WTC11 (cell line): ENCODE results near the gene MX2. TPM values are rescaled to one million over a fixed set of nuclear protein-coding genes. Genes with fewer than 3 reads are reported as not detected.

Source experiments
- ATAC-seq: fragments of 200-7000 bp; cut with Tn5 transposase; 2 replicates; pipeline ENCODE4 v1.10.0; 2021; ENCODE audit warnings: mild to moderate bottlenecking, moderate library complexity
- CTCF ChIA-PET: fragments of 300-600 bp; sonication (Branson Sonifier 250); formaldehyde crosslinking; loops from one replicate; lab custom pipeline; 2021; ENCODE audit warnings: antibody characterized with exemption; lab: Charles Lee
- POLR2A ChIA-PET: fragments of 350-600 bp; sonication (Branson Sonifier 250); formaldehyde crosslinking; loops from one replicate; lab custom pipeline; 2021; ENCODE audit warnings: antibody characterized with exemption; lab: Charles Lee
- DNase-seq: peaks from one replicate; pipeline ENCODE4 v3.0.0; 2021; ENCODE audit warnings: low spot score
- H3K27ac Mint-ChIP-seq: 2 replicates; pipeline ENCODE4 v1.8.0; 2021; ENCODE audit warnings: mixed read lengths
- H3K27me3 Mint-ChIP-seq: 2 replicates; pipeline ENCODE4 v1.8.0; 2021; ENCODE audit warnings: low read depth, mild to moderate bottlenecking, moderate library complexity, mixed read lengths
- H3K36me3 Mint-ChIP-seq: 2 replicates; pipeline ENCODE4 v1.8.0; 2021; ENCODE audit warnings: mixed read lengths
- H3K4me1 Mint-ChIP-seq: 2 replicates; pipeline ENCODE4 v1.8.0; 2022; ENCODE audit warnings: mixed read lengths
- H3K4me3 Mint-ChIP-seq: 2 replicates; pipeline ENCODE4 v1.8.0; 2021; ENCODE audit warnings: mild to moderate bottlenecking, moderate library complexity, mixed read lengths
- H3K9me3 Mint-ChIP-seq: 2 replicates; pipeline ENCODE4 v1.8.0; 2021; ENCODE audit warnings: mixed read lengths
- CBFB ChIP-seq: sonication (generic); formaldehyde crosslinking; IDR thresholded peaks from 2 replicates; pipeline ENCODE4 v1.8.1; 2022; ENCODE audit warnings: mild to moderate bottlenecking, low read depth, missing genetic modification reagents
- EMX1 ChIP-seq: fragments of 250-450 bp; sonication (Bioruptor Pico); IDR thresholded peaks from 2 replicates; pipeline ENCODE4 v1.8.0; 2021; ENCODE audit warnings: mild to moderate bottlenecking
- ESRRA ChIP-seq: sonication (generic); formaldehyde crosslinking; IDR thresholded peaks from 2 replicates; pipeline ENCODE4 v1.8.1; 2022; ENCODE audit warnings: mild to moderate bottlenecking, missing genetic modification reagents, borderline replicate concordance
- FOXJ3 ChIP-seq: sonication (generic); formaldehyde crosslinking; IDR thresholded peaks from 2 replicates; pipeline ENCODE4 v1.9.0; 2021; ENCODE audit warnings: missing genetic modification reagents, mild to moderate bottlenecking, borderline replicate concordance
- IRF2 ChIP-seq: sonication (generic); formaldehyde crosslinking; IDR thresholded peaks from 2 replicates; pipeline ENCODE4 v1.8.0; 2022; ENCODE audit warnings: low read depth, missing genetic modification reagents, borderline replicate concordance
- MXD4 ChIP-seq: fragments of 250-450 bp; sonication (Bioruptor Pico); IDR thresholded peaks from 2 replicates; pipeline ENCODE4 v1.8.0; 2021; ENCODE audit warnings: mild to moderate bottlenecking, moderate library complexity, borderline replicate concordance
- NFE2L1 ChIP-seq: sonication (generic); formaldehyde crosslinking; IDR thresholded peaks from 2 replicates; pipeline ENCODE4 v1.8.1; 2023; ENCODE audit warnings: missing genetic modification reagents
- RORB ChIP-seq: fragments of 250-450 bp; sonication (Bioruptor Pico); IDR thresholded peaks from 2 replicates; pipeline ENCODE4 v1.9.0; 2021; ENCODE audit warnings: mild to moderate bottlenecking
- SMAD3 ChIP-seq: sonication (generic); formaldehyde crosslinking; IDR thresholded peaks from 2 replicates; pipeline ENCODE4 v1.8.0; 2022; ENCODE audit warnings: missing genetic modification reagents, mild to moderate bottlenecking, borderline replicate concordance
- TEAD4 ChIP-seq: sonication (generic); formaldehyde crosslinking; IDR thresholded peaks from 2 replicates; pipeline ENCODE4 v1.8.0; 2022; ENCODE audit warnings: mild to moderate bottlenecking, missing genetic modification reagents
- ZBTB21 ChIP-seq: sonication (generic); formaldehyde crosslinking; IDR thresholded peaks from 2 replicates; pipeline ENCODE4 v1.8.1; 2023; ENCODE audit warnings: mild to moderate bottlenecking, missing genetic modification reagents, borderline replicate concordance
- ZNF138 ChIP-seq: sonication (generic); formaldehyde crosslinking; conservative IDR thresholded peaks from 2 replicates; pipeline ENCODE4 v1.8.1; 2022; ENCODE audit warnings: mild to moderate bottlenecking, moderate library complexity, missing genetic modification reagents
- ZNF263 ChIP-seq: sonication (generic); formaldehyde crosslinking; IDR thresholded peaks from 2 replicates; pipeline ENCODE4 v1.8.1; 2022; ENCODE audit warnings: low read depth, mild to moderate bottlenecking, moderate library complexity, missing genetic modification reagents
- ZNF317 ChIP-seq: sonication (generic); formaldehyde crosslinking; IDR thresholded peaks from 2 replicates; pipeline ENCODE4 v1.8.1; 2023; ENCODE audit warnings: low read depth, mild to moderate bottlenecking, moderate library complexity, missing genetic modification reagents, borderline replicate concordance
- ZNF416 ChIP-seq: fragments of 250-450 bp; sonication (Bioruptor Pico); IDR thresholded peaks from 2 replicates; pipeline ENCODE4 v1.9.0; 2021; ENCODE audit warnings: mild to moderate bottlenecking, inconsistent platforms
- total RNA-seq: library from RNA; stranded (reverse); gene quantifications from 3 replicates; pipeline ENCODE4 v1.2.3, GENCODE V29; 2021
- TF ChIP-seq, protein P1 (sequence below): sonication (generic); formaldehyde crosslinking; IDR thresholded peaks from 2 replicates; pipeline ENCODE4 v1.8.0; 2022; ENCODE audit warnings: mild to moderate bottlenecking, missing genetic modification reagents
- TF ChIP-seq, protein P2 (sequence below): sonication (generic); formaldehyde crosslinking; IDR thresholded peaks from 2 replicates; pipeline ENCODE4 v1.8.1; 2022; ENCODE audit warnings: mild to moderate bottlenecking, moderate library complexity, missing genetic modification reagents
- TF ChIP-seq, protein P3 (sequence below): sonication (generic); formaldehyde crosslinking; IDR thresholded peaks from 2 replicates; pipeline ENCODE4 v1.8.0; 2023; ENCODE audit warnings: mild to moderate bottlenecking, missing genetic modification reagents
- TF ChIP-seq, protein P4 (sequence below): sonication (generic); formaldehyde crosslinking; IDR thresholded peaks from 2 replicates; pipeline ENCODE4 v1.8.1; 2023; ENCODE audit warnings: mild to moderate bottlenecking, missing genetic modification reagents, moderate library complexity
- TF ChIP-seq, protein P5 (sequence below): sonication (generic); formaldehyde crosslinking; IDR thresholded peaks from 2 replicates; pipeline ENCODE4 v1.8.0; 2023; ENCODE audit warnings: missing genetic modification reagents, mild to moderate bottlenecking, borderline replicate concordance

The MX2 gene
- total RNA-seq, 1 experiment from 2014 or later = 2.6 TPM

DNA sequence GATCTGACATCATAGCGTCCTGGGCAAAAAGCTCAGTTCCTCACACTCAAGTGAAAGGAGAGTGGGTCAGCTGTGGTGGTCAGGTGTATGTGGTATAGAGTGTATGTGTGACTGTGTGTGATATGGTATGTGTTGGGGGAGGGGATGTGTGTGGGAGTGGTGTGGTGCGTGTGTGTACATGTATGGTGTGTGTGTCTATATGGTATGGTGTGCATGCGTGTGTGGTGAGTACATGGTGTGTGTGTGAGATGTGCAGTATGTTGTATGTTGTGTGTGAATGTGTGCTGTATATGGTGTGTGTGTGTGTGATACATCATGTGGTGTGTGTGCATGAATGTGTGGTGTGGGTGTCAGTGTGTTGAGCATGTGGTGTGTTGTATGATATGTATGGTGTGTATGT lies 24.3 kb upstream of the MX2 start:
- TF ChIP-seq SMAD3 (CRISPR knock-in tag) (no peak), ZNF263 (CRISPR knock-in tag) (no peak), IRF2 (CRISPR knock-in tag) (no peak), TEAD4 (CRISPR knock-in tag) (no peak)
- TF ChIP-seq, protein P1, sequence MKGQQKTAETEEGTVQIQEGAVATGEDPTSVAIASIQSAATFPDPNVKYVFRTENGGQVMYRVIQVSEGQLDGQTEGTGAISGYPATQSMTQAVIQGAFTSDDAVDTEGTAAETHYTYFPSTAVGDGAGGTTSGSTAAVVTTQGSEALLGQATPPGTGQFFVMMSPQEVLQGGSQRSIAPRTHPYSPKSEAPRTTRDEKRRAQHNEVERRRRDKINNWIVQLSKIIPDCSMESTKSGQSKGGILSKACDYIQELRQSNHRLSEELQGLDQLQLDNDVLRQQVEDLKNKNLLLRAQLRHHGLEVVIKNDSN (CRISPR knock-in tag) = no peak
- ChIA-PET POLR2A (no interaction called here), CTCF (no interaction called here)
- DNase-seq (no peak), ATAC-seq (no peak)
- H3K27ac Mint-ChIP-seq = no peak overlapping the region
- H3K27me3 Mint-ChIP-seq = peaks cover 3% of the 10 kb centered on the region; the same call in 1 of the 2 replicates
- H3K9me3 Mint-ChIP-seq = peaks cover 57% of the 10 kb centered on the region
- peaks cover 37% of the 10 kb centered on the region for H3K36me3 Mint-ChIP-seq
- H3K4me1 Mint-ChIP-seq = peaks cover 4% of the 10 kb centered on the region; the same call in 1 of the 2 replicates
- no peak overlapping the region for H3K4me3 Mint-ChIP-seq

DNA sequence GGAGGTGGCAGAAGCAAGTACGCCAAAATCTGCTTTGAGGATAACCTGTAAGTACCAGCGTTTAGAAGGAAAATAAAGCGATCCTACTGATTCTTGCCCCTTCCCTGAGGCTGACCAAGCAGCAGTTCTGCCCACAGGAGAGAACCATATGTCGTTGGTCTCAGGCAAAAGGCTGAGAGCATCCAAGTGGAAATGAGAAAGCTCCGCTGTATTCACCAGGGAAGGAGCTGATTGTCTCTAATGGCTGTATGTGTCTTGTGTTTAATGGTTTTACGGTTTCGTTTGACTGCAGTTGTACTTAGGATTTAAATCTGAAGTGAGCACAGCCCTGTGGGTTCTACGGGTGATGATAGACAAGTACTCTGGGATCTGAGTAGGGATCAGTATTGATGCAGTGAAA lies 23.4 kb upstream of the MX2 start:
- Mint-ChIP-seq H3K27ac (no peak overlapping the region), H3K4me3 (no peak overlapping the region), H3K4me1 (peaks cover 4% of the 10 kb centered on the region; the same call in 1 of the 2 replicates), H3K36me3 (peaks cover 32% of the 10 kb centered on the region), H3K27me3 (peaks cover 3% of the 10 kb centered on the region; the same call in 1 of the 2 replicates), H3K9me3 (peaks cover 57% of the 10 kb centered on the region)
- ATAC-seq (no peak), DNase-seq (no peak)
- TF ChIP-seq ZNF138 (CRISPR knock-in tag) (no peak), CBFB (CRISPR knock-in tag) (no peak), NFE2L1 (CRISPR knock-in tag) (no peak), RORB (CRISPR knock-in tag) (no peak)
- TF ChIP-seq, protein P2, sequence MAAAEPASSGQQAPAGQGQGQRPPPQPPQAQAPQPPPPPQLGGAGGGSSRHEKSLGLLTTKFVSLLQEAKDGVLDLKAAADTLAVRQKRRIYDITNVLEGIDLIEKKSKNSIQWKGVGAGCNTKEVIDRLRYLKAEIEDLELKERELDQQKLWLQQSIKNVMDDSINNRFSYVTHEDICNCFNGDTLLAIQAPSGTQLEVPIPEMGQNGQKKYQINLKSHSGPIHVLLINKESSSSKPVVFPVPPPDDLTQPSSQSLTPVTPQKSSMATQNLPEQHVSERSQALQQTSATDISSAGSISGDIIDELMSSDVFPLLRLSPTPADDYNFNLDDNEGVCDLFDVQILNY (CRISPR knock-in tag) = no peak
- CTCF ChIA-PET = no interaction called here
- POLR2A ChIA-PET = no interaction called here

DNA sequence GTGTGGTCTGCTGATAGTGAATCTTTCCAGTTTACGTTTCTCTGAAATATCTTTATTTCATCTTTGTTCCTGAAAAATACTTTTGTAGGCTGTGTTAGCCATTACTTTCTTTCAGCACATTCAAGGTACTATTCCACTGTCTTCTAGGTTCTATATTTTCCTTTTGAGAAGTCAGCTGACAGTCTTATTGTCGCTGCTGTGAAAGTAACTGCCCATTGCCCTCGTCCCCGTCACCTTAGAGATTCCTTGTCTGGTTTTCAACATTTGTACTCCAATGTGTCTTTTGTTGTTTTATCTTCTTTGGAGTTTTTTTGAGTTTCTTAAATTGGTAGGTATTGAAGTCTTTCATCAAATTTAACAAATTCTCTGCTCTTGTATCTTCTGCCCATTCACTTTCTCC lies 19.8 kb upstream of the MX2 start:
- TF ChIP-seq NFE2L1 (CRISPR knock-in tag) (no peak), ZNF416 (no peak), ZNF317 (CRISPR knock-in tag) (peak; percentile 95), CBFB (CRISPR knock-in tag) (no peak), ESRRA (no peak), MXD4 (CRISPR knock-in tag) (no peak), ZBTB21 (CRISPR knock-in tag) (no peak)
- TF ChIP-seq, protein P3, sequence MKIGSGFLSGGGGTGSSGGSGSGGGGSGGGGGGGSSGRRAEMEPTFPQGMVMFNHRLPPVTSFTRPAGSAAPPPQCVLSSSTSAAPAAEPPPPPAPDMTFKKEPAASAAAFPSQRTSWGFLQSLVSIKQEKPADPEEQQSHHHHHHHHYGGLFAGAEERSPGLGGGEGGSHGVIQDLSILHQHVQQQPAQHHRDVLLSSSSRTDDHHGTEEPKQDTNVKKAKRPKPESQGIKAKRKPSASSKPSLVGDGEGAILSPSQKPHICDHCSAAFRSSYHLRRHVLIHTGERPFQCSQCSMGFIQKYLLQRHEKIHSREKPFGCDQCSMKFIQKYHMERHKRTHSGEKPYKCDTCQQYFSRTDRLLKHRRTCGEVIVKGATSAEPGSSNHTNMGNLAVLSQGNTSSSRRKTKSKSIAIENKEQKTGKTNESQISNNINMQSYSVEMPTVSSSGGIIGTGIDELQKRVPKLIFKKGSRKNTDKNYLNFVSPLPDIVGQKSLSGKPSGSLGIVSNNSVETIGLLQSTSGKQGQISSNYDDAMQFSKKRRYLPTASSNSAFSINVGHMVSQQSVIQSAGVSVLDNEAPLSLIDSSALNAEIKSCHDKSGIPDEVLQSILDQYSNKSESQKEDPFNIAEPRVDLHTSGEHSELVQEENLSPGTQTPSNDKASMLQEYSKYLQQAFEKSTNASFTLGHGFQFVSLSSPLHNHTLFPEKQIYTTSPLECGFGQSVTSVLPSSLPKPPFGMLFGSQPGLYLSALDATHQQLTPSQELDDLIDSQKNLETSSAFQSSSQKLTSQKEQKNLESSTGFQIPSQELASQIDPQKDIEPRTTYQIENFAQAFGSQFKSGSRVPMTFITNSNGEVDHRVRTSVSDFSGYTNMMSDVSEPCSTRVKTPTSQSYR (CRISPR knock-in tag) = no peak
- ChIA-PET POLR2A (no interaction called here), CTCF (no interaction called here)
- Mint-ChIP-seq H3K27ac (no peak overlapping the region), H3K4me1 (peaks cover 4% of the 10 kb centered on the region; the same call in 1 of the 2 replicates), H3K27me3 (no peaks in the 10 kb centered on the region), H3K36me3 (peaks cover 11% of the 10 kb centered on the region), H3K4me3 (no peak overlapping the region), H3K9me3 (peaks cover 29% of the 10 kb centered on the region)
- no peak for DNase-seq
- no peak for ATAC-seq

DNA sequence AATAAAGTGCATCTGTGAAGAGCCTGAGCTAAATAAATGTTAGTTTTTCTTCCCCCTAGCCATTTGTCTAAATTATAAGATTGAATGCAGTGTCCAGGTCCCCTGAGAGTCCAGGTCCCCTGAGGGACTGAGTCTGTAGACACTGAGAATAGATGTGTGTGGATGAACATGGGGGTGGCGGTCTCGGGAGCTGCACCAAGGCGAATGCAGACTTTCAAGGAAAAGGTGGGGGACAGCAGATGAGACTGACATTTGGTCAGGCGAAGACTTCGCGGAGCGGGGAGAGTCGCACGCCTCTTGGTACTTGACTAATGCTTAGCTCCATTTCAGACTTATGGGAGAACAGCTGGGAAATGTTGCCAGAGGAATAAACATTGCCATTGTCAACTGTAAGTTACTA lies 17.7 kb upstream of the MX2 start:
- no peak overlapping the region for H3K4me3 Mint-ChIP-seq
- ChIA-PET CTCF (no interaction called here), POLR2A (no interaction called here)
- no peaks in the 10 kb centered on the region for H3K27me3 Mint-ChIP-seq
- no peak overlapping the region for H3K27ac Mint-ChIP-seq
- peaks cover 11% of the 10 kb centered on the region for H3K36me3 Mint-ChIP-seq
- peaks cover 29% of the 10 kb centered on the region for H3K9me3 Mint-ChIP-seq
- ATAC-seq (no peak), DNase-seq (no peak)
- H3K4me1 Mint-ChIP-seq = peaks cover 4% of the 10 kb centered on the region; the same call in 1 of the 2 replicates
- TF ChIP-seq FOXJ3 (CRISPR knock-in tag) (no peak), EMX1 (CRISPR knock-in tag) (no peak)
- TF ChIP-seq, protein P4, sequence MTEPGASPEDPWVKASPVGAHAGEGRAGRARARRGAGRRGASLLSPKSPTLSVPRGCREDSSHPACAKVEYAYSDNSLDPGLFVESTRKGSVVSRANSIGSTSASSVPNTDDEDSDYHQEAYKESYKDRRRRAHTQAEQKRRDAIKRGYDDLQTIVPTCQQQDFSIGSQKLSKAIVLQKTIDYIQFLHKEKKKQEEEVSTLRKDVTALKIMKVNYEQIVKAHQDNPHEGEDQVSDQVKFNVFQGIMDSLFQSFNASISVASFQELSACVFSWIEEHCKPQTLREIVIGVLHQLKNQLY (CRISPR knock-in tag) = no peak
- TF ChIP-seq, protein P5, sequence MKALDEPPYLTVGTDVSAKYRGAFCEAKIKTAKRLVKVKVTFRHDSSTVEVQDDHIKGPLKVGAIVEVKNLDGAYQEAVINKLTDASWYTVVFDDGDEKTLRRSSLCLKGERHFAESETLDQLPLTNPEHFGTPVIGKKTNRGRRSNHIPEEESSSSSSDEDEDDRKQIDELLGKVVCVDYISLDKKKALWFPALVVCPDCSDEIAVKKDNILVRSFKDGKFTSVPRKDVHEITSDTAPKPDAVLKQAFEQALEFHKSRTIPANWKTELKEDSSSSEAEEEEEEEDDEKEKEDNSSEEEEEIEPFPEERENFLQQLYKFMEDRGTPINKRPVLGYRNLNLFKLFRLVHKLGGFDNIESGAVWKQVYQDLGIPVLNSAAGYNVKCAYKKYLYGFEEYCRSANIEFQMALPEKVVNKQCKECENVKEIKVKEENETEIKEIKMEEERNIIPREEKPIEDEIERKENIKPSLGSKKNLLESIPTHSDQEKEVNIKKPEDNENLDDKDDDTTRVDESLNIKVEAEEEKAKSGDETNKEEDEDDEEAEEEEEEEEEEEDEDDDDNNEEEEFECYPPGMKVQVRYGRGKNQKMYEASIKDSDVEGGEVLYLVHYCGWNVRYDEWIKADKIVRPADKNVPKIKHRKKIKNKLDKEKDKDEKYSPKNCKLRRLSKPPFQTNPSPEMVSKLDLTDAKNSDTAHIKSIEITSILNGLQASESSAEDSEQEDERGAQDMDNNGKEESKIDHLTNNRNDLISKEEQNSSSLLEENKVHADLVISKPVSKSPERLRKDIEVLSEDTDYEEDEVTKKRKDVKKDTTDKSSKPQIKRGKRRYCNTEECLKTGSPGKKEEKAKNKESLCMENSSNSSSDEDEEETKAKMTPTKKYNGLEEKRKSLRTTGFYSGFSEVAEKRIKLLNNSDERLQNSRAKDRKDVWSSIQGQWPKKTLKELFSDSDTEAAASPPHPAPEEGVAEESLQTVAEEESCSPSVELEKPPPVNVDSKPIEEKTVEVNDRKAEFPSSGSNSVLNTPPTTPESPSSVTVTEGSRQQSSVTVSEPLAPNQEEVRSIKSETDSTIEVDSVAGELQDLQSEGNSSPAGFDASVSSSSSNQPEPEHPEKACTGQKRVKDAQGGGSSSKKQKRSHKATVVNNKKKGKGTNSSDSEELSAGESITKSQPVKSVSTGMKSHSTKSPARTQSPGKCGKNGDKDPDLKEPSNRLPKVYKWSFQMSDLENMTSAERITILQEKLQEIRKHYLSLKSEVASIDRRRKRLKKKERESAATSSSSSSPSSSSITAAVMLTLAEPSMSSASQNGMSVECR (CRISPR knock-in tag) = no peak
